ENCODE results near the gene TIMM22.

The TIMM22 gene

DNA sequence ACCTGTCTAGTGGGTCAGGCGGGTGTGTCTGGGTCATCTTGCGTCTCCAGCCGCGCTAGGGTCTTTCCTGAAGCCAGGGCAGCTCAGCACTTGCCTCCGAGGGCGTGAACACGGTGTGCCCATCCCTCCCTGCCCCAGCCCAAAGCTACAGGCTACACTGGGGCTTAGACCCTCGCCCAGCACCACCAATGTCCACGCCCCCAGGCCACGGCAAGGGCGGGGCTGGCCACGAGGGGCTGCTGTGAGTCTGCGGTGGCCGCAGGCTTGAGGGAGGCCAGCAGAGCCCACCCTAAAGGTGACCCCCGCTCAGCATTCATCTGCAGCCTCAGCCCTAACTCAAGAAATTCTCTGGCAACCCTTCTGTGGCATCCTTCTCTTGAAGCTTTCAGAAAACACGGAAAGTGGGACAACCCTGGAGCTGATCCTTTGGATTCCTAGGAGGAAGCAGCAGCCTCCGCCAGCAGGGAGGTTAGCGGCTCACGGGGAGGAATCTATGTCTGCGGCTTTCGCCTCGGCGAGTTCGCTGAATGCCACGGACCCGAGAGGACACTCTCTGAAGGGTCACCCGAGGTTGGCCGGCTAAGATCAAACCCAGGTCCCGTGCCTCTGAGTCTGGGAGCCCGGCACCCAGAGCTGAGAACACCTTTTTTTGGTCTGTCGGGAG is 41.7 kb downstream of the TIMM22 start:
- no peak for ATAC-seq
- no peak for TF ChIP-seq TCF4 (CRISPR knock-in tag; IDR thresholded peaks at IDR 0.05; ENCODE audit: borderline replicate concordance)
- TF ChIP-seq ZNF8 (CRISPR knock-in tag; IDR thresholded peaks at IDR 0.05): no peak
- TF ChIP-seq, protein P1, sequence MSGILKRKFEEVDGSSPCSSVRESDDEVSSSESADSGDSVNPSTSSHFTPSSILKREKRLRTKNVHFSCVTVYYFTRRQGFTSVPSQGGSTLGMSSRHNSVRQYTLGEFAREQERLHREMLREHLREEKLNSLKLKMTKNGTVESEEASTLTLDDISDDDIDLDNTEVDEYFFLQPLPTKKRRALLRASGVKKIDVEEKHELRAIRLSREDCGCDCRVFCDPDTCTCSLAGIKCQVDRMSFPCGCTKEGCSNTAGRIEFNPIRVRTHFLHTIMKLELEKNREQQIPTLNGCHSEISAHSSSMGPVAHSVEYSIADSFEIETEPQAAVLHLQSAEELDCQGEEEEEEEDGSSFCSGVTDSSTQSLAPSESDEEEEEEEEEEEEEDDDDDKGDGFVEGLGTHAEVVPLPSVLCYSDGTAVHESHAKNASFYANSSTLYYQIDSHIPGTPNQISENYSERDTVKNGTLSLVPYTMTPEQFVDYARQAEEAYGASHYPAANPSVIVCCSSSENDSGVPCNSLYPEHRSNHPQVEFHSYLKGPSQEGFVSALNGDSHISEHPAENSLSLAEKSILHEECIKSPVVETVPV (CRISPR knock-in tag; IDR thresholded peaks at IDR 0.05): no peak
- TF ChIP-seq ZNF70 (CRISPR knock-in tag; IDR thresholded peaks at IDR 0.05): no peak
- TF ChIP-seq, protein P2, sequence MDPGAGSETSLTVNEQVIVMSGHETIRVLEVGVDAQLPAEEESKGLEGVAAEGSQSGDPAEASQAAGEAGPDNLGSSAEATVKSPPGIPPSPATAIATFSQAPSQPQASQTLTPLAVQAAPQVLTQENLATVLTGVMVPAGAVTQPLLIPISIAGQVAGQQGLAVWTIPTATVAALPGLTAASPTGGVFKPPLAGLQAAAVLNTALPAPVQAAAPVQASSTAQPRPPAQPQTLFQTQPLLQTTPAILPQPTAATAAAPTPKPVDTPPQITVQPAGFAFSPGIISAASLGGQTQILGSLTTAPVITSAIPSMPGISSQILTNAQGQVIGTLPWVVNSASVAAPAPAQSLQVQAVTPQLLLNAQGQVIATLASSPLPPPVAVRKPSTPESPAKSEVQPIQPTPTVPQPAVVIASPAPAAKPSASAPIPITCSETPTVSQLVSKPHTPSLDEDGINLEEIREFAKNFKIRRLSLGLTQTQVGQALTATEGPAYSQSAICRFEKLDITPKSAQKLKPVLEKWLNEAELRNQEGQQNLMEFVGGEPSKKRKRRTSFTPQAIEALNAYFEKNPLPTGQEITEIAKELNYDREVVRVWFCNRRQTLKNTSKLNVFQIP (CRISPR knock-in tag; IDR thresholded peaks at IDR 0.05; ENCODE audit: borderline replicate concordance, low read depth): no peak
- TF ChIP-seq SNAI2 (CRISPR knock-in tag; IDR thresholded peaks at IDR 0.05): no peak
- no peak for TF ChIP-seq OSR1 (CRISPR knock-in tag; IDR thresholded peaks at IDR 0.05)
- TF ChIP-seq ISL1 (CRISPR knock-in tag; IDR thresholded peaks at IDR 0.05): no peak
- TF ChIP-seq, protein P3, sequence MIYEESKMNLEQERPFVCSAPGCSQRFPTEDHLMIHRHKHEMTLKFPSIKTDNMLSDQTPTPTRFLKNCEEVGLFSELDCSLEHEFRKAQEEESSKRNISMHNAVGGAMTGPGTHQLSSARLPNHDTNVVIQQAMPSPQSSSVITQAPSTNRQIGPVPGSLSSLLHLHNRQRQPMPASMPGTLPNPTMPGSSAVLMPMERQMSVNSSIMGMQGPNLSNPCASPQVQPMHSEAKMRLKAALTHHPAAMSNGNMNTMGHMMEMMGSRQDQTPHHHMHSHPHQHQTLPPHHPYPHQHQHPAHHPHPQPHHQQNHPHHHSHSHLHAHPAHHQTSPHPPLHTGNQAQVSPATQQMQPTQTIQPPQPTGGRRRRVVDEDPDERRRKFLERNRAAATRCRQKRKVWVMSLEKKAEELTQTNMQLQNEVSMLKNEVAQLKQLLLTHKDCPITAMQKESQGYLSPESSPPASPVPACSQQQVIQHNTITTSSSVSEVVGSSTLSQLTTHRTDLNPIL (CRISPR knock-in tag; IDR thresholded peaks at IDR 0.05; ENCODE audit: low read depth): no peak
- TF ChIP-seq ZC3H10 (CRISPR knock-in tag; IDR thresholded peaks at IDR 0.05): no peak
- no peak for TF ChIP-seq RARB (CRISPR knock-in tag; IDR thresholded peaks at IDR 0.05)
- TF ChIP-seq ZNF565 (CRISPR knock-in tag; conservative IDR thresholded peaks at IDR 0.05; ENCODE audit: low read depth): no peak
- no peak for TF ChIP-seq CSDC2 (CRISPR knock-in tag; IDR thresholded peaks at IDR 0.05)
- no peak for TF ChIP-seq ZFP30 (CRISPR knock-in tag; IDR thresholded peaks at IDR 0.05)
- TF ChIP-seq ZFP3 (CRISPR knock-in tag; IDR thresholded peaks at IDR 0.05): no peak
- TF ChIP-seq BACH2 (CRISPR knock-in tag; IDR thresholded peaks at IDR 0.05; ENCODE audit: borderline replicate concordance): no peak
- no peak for TF ChIP-seq ARNTL (CRISPR knock-in tag; IDR thresholded peaks at IDR 0.05; ENCODE audit: borderline replicate concordance, low read depth)
- TF ChIP-seq ESRRG (CRISPR knock-in tag; IDR thresholded peaks at IDR 0.05): no peak

GRCh38 chr17:1039123-1039507 is 42.2 kb downstream of the TIMM22 start:
- ATAC-seq: no peak
- TF ChIP-seq CSDC2 (CRISPR knock-in tag; IDR thresholded peaks at IDR 0.05) (no peak), ZFP30 (CRISPR knock-in tag; IDR thresholded peaks at IDR 0.05) (no peak), ISL1 (CRISPR knock-in tag; IDR thresholded peaks at IDR 0.05) (no peak), ZC3H10 (CRISPR knock-in tag; IDR thresholded peaks at IDR 0.05) (no peak), TSHZ2 (CRISPR knock-in tag; IDR thresholded peaks at IDR 0.05) (no peak), OSR1 (CRISPR knock-in tag; IDR thresholded peaks at IDR 0.05) (no peak), TCF4 (CRISPR knock-in tag; IDR thresholded peaks at IDR 0.05; ENCODE audit: borderline replicate concordance) (no peak), ZFP3 (CRISPR knock-in tag; IDR thresholded peaks at IDR 0.05) (no peak), SNAI2 (CRISPR knock-in tag; IDR thresholded peaks at IDR 0.05) (no peak), ESRRG (CRISPR knock-in tag; IDR thresholded peaks at IDR 0.05) (no peak), GLIS3 (CRISPR knock-in tag; IDR thresholded peaks at IDR 0.05) (no peak), ZNF8 (CRISPR knock-in tag; IDR thresholded peaks at IDR 0.05) (no peak), PPARA (CRISPR knock-in tag; IDR thresholded peaks at IDR 0.05; ENCODE audit: borderline replicate concordance) (no peak), ZNF565 (CRISPR knock-in tag; conservative IDR thresholded peaks at IDR 0.05; ENCODE audit: low read depth) (no peak), TOX (CRISPR knock-in tag; IDR thresholded peaks at IDR 0.05; ENCODE audit: borderline replicate concordance) (no peak)
- TF ChIP-seq, protein P4, sequence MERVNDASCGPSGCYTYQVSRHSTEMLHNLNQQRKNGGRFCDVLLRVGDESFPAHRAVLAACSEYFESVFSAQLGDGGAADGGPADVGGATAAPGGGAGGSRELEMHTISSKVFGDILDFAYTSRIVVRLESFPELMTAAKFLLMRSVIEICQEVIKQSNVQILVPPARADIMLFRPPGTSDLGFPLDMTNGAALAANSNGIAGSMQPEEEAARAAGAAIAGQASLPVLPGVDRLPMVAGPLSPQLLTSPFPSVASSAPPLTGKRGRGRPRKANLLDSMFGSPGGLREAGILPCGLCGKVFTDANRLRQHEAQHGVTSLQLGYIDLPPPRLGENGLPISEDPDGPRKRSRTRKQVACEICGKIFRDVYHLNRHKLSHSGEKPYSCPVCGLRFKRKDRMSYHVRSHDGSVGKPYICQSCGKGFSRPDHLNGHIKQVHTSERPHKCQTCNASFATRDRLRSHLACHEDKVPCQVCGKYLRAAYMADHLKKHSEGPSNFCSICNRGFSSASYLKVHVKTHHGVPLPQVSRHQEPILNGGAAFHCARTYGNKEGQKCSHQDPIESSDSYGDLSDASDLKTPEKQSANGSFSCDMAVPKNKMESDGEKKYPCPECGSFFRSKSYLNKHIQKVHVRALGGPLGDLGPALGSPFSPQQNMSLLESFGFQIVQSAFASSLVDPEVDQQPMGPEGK (CRISPR knock-in tag; IDR thresholded peaks at IDR 0.05; ENCODE audit: borderline replicate concordance): no peak
- TF ChIP-seq, protein P1 (CRISPR knock-in tag; IDR thresholded peaks at IDR 0.05): no peak
- TF ChIP-seq, protein P2 (CRISPR knock-in tag; IDR thresholded peaks at IDR 0.05; ENCODE audit: borderline replicate concordance, low read depth): no peak
